Hematopoietic multipotent progenitor cell treated with erythropoietin and hydrocortisone succinate and interleukin-3 and kit ligand, for 17 days (in vitro differentiated cells): ENCODE measurements around the gene LPP.

Experiments used
- DNase-seq: peaks from one replicate; pipeline ENCODE4 v3.0.0-alpha.2; 2015; ENCODE audit warnings: low spot score

The LPP gene

DNA sequence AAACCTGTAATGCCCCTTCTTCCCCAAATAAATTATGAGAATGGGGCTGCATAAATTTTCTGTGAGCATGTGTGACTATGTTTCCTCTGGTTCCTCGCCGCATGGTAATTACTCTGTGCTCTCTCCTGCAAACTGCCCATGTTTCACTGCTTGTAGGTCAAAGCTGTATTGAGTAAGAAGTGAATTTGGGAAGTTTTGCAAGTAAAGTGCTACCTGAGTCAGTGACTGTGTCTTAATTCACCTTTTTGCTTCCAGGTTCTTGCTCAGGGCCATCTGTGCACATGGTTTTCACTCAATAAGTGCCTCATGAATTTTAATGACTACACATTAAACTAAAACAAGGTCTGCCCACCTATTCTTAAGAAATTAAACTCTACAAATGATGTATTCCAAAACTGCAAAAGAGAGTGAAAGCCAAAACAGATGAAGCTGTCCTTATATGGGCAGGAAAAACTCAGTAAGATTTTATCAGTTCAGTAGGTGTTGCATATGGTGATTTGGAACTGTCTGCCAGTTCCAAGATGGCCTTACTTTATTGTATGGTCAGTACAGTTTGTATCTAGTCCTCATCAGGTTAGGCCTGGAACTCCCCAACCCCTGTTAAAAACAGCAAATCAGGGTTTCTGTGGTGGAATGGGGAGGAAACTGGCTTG, 100.0 kb downstream of the LPP start:
- no peak for DNase-seq

DNA sequence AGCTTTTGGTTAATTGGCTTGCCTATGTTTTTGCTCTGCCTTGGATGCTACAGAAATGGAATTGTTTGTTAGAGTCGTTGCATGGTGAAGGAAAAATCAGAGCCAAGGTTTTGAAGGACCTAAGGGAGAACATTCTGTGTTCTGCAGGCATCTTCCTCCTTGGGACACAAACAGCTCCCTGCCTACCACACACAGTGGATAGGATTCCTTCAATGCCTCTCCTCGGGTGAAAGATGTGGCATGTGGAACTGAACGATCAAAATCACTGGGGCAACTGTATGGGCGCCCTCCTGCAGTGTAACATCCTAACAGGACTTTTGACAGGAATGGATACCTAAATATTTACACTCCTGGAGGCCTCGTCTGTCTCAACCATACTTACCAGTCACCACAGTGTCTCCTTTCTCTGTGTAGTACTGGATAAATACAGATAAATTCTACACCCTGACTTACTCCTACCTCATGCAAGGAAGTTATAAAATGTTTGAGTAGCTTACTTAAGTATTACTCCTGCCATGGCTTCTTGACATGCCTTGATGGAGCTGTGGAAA, 100.6 kb downstream of the LPP start:
- no peak for DNase-seq

DNA sequence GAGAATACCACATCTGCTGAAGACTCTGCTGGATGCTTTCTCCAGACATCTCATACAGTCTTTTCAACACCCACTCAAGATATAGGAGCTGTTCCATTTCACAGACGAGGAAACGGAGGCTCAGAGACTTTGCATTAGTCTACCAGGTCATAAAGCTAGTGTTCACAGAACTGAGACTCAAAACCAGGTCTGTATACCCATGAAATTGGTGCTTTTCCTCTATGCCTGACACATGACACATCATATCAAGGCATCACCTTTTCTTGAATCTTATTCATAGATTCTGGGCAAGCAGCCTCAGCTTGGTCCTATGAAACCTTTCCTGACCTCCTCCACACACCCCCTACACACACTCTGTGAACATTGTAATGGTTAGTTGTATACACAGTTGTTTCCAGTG, 101.2 kb downstream of the LPP start:
- no peak for DNase-seq

DNA sequence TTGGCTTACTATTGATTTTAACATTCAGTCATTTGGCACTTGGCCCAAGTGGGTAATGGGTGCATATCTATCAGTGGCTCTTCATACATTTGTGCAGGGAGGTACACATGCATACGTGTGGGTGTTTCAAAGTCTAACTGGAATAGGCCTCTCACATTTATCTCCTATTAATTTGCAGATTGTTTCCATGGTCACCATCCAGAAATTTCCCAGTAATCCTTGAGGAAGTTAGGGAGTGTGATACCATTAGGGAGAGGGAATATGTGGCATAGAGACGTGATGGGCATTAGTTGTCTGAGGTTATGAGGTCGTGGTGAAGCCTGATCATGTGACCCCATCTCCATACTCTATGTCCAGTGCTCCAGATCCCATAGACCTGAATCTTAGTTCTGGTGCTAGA, 102.8 kb downstream of the LPP start:
- no peak for DNase-seq

DNA sequence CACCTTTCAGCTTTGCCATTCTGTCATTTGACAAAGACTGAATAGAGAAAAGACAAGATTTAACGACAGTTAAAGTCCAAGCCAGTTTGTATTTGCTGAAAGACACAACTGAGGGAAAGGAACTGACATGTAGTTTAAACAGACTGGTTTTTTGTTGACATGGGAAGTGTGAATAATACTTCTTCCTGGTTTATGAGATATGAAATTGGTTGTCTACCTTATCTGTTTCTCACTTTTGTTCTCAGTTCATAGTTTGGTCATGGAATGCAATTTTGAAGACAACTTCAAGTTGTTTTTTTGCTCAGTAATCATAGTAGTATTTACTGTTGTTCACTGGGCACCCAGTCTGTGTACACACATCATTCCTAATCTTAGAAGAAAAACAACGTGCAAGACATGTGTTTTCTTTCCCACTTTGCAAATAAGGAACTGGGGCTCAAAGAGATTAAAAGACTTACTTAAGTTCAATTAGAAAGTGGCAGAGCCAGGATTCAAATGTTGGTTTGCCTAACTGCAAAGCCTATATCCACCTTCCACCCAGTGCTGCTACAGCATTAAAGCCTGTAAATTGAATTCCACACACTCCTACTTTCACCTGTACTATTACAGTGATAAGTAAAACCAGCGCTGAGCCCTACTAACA, 103.5 kb downstream of the LPP start:
- DNase-seq: no peak

DNA sequence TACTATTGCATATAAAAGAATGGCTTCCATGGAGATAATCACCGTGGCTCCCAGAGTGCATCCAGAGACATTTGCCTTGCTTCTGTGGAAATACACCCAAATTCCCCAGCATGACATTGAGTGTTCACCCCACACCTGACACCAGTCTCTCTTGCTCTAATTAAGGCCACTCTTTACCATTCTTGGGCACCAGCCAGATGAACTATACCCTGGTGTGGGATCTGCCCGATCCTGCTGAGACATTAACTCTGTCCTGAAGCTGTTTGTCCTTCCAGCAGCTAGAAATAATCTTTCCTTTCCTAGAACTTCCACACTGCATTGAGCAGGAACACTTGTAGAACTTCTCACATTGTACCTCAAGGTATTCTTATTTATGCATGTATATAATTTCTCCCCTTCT, 105.2 kb downstream of the LPP start:
- DNase-seq: no peak

DNA sequence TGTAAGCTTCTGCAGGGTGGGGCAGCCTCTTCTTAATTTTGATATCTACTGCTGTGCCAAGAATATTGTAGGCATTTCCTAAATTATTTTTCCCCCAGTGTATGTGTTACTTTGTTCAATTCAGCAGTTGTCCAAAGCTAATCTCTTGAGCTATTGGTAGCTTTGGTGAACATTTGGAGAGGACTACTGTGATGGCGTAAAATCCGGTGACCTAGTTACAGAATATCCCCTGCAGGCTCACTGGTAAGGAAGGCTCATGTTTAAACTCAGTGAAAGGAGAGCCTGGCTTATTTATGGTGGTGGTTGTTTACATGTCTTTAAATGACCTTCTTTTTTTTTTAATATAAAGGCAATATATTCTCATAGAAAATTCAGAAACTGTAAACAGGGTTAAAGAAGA, 105.6 kb downstream of the LPP start:
- no peak for DNase-seq

DNA sequence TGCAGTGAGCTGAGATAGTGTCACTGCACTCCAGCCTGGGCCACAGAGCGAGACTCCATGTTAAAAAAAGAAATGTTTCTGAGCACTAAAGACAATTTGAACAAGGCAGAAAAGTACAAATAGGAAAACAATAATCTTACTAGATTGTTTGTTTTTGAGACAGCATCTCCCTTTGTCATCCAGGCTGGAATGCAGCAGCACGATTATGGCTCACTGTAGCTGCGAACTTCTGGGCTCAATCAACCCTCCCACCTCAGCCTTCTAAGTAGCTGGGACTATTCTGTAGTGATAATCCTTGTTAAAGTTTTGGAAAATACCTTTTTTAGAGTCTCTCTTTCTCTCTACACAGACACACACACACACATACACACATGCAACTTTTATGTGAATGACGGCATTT, 107.1 kb downstream of the LPP start:
- DNase-seq: no peak

DNA sequence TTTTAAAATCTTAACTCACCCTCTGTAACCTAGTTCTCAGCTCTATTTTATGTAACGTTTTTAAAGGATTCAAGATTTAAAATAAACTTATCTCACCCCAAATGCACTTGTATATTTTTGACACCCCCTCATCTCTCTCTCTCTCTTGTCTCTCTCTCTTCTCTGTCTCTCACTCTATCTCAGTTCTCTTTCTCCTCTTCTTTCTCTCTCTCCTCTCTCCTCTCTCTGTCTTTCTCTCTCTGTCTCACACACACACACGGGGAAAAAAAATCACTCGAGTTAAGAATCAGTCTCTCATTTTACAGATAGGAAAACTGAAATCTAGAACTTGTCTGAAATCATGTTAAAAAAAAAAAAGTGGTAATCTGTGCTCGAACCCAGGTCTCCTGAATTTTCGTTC, 108.5 kb downstream of the LPP start:
- DNase-seq: no peak

DNA sequence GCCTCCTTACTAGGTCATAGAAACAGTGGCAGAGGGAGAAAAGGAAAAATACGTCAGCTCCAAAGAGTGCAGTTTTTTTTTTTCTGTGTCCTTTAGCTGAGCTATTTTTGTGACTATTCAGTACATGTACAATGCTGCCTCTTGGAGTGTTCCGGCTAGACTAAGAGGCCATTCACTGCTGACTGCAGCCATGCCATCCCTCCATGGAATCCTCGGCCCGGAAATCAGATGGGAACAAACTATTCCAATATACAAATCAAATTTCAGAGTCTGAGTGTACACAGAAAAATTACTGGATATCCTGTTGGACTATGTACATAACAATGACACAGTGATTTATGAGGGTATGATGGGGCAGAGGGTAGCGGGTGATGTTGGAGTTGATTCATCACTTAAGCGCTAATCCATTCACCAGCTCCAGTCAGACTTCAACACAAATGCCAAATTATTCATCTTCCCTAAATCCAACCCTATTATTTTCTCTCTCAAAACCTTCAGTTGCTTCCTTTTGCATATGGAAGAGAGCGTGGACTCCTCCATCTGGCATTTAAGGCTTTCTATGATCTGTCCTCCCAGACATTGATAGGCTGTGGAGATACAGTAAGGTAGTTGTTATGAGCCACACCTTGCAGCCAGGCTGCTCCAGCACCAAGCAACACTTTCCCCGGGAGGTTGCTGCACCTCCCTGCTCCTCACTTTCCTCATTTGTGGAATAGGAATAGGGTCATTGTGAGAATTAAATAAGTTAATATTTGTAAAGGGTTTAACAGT, 109.1 kb downstream of the LPP start:
- no peak for DNase-seq

DNA sequence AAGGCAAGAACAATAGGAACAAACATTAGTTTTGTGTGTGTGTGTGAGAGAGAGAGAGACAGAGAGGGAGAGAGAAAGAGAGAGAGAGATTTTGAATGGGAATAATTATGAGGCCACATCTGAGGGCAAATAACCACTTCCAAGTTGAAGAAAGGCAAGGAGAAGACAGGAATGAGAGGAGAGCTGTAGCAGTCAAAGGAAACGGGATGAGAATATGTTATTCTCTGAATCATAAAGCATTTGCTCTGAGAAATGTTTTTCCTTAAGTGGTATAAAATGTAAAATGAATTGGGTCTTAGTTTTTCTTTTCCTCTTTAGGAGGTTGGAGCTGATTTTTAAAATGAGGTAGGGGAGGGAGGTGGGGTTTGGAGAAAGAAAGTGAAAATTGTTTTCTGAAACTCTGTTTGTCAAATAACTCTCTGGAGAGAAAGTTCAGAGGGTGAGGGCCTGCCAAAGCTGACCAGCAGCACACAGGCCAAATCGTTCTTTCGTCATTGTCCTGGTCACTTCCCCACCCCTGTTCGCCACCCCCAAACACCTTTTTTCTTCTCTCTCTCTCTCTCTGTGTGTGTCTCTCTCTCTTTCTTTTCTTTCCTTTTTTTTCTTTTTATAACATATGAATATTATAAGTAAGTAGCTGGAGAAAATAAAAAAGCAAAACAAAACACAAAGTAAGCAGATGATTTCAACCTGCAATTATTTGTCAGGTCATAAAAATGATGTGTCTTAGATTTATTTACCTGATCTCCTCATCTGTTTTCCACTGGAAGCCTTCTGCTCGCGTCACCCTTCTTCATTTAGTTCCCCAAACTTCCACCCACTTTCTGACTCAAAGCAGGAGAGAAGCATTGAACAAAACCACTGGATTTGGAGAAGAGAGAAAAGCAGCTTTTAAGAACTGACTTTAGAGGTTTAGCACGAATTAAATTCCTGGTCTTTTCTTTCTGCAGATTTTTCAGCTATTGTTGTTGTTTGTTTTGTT, 110.6 kb downstream of the LPP start:
- no peak for DNase-seq

DNA sequence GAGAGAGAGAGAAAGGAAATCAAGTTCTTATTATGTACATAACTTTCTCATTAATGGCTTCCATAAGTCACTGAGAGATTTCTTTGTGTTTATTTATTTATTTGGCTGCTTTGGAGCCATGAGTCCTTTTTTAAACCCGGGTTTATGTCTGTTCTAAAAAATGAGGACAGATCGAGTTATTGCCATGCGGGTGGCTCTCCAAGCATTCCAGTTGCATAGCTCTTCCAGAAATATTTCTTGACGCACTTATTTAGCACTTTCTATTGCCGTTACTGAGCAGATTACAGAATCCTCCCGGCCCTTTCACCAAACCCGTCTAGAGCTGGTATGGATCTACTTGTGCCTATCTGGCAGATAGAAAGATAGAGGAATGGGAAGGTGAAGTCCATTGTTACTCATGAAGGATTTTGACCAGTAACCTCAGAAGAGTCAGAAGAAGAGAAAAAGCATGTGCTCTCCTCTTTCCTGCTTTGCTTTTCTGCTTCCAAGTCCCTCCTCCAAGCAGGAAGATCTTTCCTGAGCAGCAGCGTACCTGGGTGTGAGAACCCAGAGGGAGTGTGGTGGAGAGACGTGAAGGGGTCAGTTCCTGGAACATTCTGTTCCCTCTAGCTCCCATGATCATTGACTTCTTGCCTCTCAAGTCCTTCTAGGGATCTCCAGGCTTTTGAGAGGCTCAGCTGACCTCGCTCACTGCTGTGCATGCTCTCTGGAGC, 112.8 kb downstream of the LPP start:
- DNase-seq: no peak

DNA sequence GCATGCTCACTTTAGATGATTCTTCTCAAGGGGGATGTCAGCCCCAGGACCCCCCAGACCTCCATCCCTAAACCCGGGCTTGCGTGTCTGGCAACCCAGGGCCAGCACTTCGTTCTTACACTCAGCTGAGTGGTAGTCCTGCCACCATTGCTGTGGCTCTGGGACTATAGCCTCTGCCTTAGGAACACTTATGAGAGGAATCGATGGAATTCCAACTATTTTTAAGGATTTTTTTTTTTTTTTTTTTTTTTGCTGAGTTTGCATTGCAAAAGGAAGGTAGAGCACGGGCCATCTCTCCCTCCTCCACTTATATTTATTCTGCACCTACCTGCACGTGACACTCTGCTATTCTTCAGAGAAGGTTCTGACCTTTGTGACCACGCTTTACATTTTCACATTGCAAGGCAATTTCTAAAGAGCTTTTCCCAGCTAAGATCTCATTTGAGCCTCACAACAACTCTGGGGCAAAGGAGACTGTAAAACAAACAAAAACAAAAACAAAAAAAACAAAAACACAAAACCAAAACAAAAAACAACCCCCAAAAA, 113.9 kb downstream of the LPP start:
- DNase-seq: no peak

DNA sequence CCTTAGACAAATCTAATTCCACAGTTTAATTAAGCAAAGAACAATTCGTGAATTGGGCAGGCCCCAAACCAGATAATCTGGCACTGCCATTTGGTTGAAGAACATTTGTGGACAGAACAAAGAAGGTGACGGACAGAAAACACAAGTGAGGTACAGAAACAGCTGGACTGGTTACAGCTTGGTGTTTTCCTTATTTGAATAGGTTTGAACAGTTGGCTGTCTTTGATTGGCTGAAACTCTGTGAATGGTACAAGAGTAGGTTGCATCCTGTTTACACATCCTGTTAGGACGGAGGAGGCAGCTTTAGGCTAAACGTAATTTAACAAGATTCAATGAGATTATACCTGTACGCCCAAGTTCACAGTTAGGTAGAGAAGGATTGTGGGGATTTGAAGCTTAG, 114.4 kb downstream of the LPP start:
- no peak for DNase-seq

DNA sequence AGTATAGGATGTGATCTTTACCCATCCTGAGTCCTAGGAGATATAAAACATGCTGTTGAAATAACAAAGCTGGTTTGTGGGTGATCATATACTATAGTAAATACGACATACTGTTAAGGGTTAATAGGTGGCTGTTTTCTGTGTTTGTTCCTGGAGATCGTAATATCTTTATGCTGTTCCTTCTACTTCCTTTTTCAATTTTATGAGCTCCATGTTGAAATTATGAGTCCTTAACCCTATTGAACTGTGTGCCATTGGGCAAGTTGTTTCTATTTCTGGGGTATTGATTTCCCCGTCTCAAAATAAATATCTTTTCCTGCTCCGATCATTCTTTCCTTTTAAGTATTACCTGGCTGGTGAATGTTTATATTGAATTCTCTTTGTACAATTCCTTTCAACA, 115.1 kb downstream of the LPP start:
- DNase-seq: no peak

DNA sequence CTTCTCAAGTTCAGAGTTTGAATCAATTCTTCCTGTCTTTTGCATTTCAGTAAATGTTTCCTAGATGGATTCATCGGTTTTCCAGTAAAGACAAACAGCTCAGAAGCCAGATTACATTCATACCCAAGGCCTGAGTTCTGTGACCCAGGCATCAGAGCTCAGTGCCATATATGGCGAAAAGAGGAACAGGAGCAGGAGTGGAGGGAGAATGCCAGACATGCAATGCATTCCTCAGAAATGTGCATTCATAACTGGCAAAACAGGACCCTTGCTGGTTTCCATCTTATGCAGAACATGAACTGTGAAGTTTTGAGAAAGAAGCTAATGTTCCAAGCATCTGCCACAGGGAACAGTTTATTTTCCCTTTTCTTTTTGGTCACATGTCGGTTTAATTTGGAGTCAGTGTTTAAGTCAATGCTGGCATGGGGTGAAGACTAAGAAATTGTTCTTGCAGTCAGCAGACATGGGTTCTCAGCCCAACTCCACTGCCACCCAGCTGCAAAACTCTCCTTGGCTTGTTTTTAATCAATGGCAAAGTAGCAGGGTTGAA, 116.5 kb downstream of the LPP start:
- DNase-seq: no peak

DNA sequence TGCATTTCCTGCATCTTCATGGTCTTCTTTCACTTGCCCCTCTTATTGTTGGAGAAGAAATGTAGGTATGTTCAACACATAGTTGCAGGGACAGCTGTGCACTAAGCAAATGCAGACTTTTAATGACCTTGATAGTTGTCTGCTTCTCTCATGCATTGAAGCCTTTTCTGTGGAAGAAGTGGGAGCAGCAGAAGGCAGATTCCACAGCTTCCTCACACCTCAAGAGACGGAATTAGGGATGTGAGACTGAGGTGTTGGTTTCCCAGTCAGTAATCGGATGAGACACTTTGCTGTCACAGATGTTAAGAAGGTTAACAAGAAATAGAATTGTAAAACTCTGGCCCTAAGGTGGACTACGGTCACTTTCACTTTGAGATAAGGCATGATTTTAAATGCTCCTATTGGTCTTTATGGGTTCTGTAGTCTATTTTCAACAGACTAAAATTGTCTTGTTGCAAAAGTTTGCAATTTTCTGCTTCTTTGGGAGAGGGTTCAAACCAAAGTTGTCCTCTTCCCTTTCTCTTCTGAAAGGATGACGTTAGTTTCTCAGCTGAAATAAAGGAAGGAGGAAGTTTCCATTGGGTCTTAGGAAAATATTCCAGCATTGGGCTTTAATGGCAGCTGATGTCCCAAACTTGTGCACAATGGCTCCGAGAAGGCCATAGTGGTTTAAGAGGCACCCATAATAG, 117.4 kb downstream of the LPP start:
- no peak for DNase-seq

DNA sequence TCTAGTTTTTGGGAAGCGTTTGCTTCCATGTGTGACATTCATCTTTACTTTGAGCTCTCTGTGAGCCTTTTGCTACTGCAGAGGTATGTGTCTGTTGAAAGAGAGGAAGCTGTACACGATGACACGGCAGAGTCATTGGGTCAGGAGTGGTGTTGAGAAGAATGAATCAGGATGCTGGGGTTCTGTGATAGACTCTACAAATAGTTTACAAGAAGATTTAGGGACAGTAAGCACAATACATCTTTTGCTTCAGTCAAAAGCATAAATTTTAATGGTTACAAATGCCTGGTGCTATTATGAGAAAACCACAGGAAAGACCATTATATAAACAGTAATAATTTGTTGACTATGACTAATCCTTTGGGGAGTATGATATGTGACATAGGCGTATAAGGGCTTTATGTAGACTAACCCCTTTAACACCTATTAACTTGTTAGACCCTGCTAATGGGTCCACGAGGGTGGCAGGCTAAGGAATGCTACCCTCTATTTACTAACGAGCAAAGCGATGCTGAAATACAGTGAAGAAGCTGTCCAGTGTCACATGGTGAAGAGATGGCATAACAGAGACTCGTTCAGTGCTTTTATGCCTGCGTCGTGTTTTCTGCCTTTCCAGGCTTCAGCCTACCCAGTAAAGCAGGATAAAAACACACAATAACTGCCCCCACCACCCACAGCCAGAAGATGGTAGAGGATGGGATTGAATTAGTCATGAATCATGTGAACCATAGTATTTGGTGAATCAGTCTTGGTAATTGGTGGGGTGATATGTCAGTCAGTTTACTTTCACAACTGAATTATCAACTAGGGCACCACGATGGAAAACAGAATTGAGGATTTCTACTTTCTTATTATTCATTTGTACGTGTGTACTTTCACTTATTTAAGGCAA, 118.8 kb downstream of the LPP start:
- no peak for DNase-seq
